SK-N-SH treated with all-trans-retinoic acid at 6 μM for 48 hours (cell line): ENCODE results near the gene ARID1B.

Experiments
- ARNTL ChIP-seq: fragments of 450-650 bp; formaldehyde crosslinking; IDR thresholded peaks from 2 replicates; pipeline ENCODE4 v1.5.0; 2020; ENCODE audit warnings: low read depth, mild to moderate bottlenecking, moderate library complexity, borderline replicate concordance
- CREB5 ChIP-seq: fragments of 250-450 bp; sonication (Bioruptor Pico); IDR thresholded peaks from 2 replicates; pipeline ENCODE4 v1.5.1; 2020; ENCODE audit warnings: low read depth, mild to moderate bottlenecking, moderate library complexity
- CSDC2 ChIP-seq: fragments of 250-450 bp; sonication (Bioruptor Pico); IDR thresholded peaks from 2 replicates; pipeline ENCODE4 v1.5.0; 2020; ENCODE audit warnings: mild to moderate bottlenecking, moderate library complexity
- ESRRG ChIP-seq: fragments of 250-450 bp; sonication (Bioruptor Pico); IDR thresholded peaks from 2 replicates; pipeline ENCODE4 v1.6.1; 2021; ENCODE audit warnings: mild to moderate bottlenecking
- GLIS3 ChIP-seq: fragments of 250-450 bp; sonication (Bioruptor Pico); IDR thresholded peaks from 2 replicates; pipeline ENCODE4 v1.5.0; 2020; ENCODE audit warnings: mild to moderate bottlenecking, moderate library complexity
- PATZ1 ChIP-seq: fragments of 250-450 bp; sonication (Bioruptor Pico); IDR thresholded peaks from 2 replicates; pipeline ENCODE4 v1.8.0; 2020; ENCODE audit warnings: mild to moderate bottlenecking, moderate library complexity, borderline replicate concordance
- PPARA ChIP-seq: fragments of 250-450 bp; sonication (Bioruptor Pico); IDR thresholded peaks from 2 replicates; pipeline ENCODE4 v1.5.0; 2020; ENCODE audit warnings: mild to moderate bottlenecking, borderline replicate concordance
- RARB ChIP-seq: fragments of 250-450 bp; sonication (Bioruptor Pico); IDR thresholded peaks from 2 replicates; pipeline ENCODE4 v1.8.0; 2021; ENCODE audit warnings: mild to moderate bottlenecking, moderate library complexity
- TCF4 ChIP-seq: fragments of 250-450 bp; sonication (Bioruptor Pico); IDR thresholded peaks from 2 replicates; pipeline ENCODE4 v1.8.0; 2021; ENCODE audit warnings: mild to moderate bottlenecking, moderate library complexity, borderline replicate concordance
- TOX ChIP-seq: fragments of 250-450 bp; sonication (Bioruptor Pico); IDR thresholded peaks from 2 replicates; pipeline ENCODE4 v1.8.0; 2021; ENCODE audit warnings: mild to moderate bottlenecking, moderate library complexity, borderline replicate concordance
- TSHZ2 ChIP-seq: fragments of 250-450 bp; sonication (Bioruptor Pico); IDR thresholded peaks from 2 replicates; pipeline ENCODE4 v1.5.0; 2020; ENCODE audit warnings: mild to moderate bottlenecking, moderate library complexity
- ZFP3 ChIP-seq: fragments of 250-450 bp; sonication (Bioruptor Pico); IDR thresholded peaks from 2 replicates; pipeline ENCODE4 v1.5.0; 2020; ENCODE audit warnings: mild to moderate bottlenecking, moderate library complexity
- ZNF70 ChIP-seq: fragments of 450-650 bp; formaldehyde crosslinking; IDR thresholded peaks from 2 replicates; pipeline ENCODE4 v1.5.0; 2020; ENCODE audit warnings: mild to moderate bottlenecking, moderate library complexity

GRCh38 chr6:156889469-156889868 is 112.3 kb downstream of the ARID1B start:
- TF ChIP-seq ZNF70 (CRISPR knock-in tag): no peak
- no peak for TF ChIP-seq ARNTL (CRISPR knock-in tag)
- no peak for TF ChIP-seq PATZ1 (CRISPR knock-in tag)
- no peak for TF ChIP-seq PPARA (CRISPR knock-in tag)
- TF ChIP-seq CSDC2 (CRISPR knock-in tag): no peak
- no peak for TF ChIP-seq TSHZ2
- no peak for TF ChIP-seq TOX (CRISPR knock-in tag)
- no peak for TF ChIP-seq ZFP3 (CRISPR knock-in tag)
- TF ChIP-seq ESRRG: no peak
- no peak for TF ChIP-seq TCF4
- TF ChIP-seq RARB: no peak
- TF ChIP-seq CREB5 (CRISPR knock-in tag): no peak
- no peak for TF ChIP-seq GLIS3 (CRISPR knock-in tag)
